ENCODE measurements around the gene BLM. TPM values are rescaled to one million over a fixed set of nuclear protein-coding genes. Genes with fewer than 3 reads are reported as not detected.

Gene BLM
- total RNA-seq, 1 experiment from 2014 or later, result 24.6 TPM

Other genes starting within 250 kb of the BLM start
- gene CRTC3, start 187.4 kb upstream of the BLM start, total RNA-seq (2021; ENCODE audit: unreplicated experiment), result 20.7 TPM
- 42.0 TPM for gene FURIN, start 151.2 kb downstream of the BLM start, total RNA-seq (2021; ENCODE audit: unreplicated experiment)
- 5.3 TPM for gene FES, start 167.2 kb downstream of the BLM start, total RNA-seq (2021; ENCODE audit: unreplicated experiment)
- 44.9 TPM for gene MAN2A2, start 186.0 kb downstream of the BLM start, total RNA-seq (2021; ENCODE audit: unreplicated experiment)
- 20.4 TPM for gene HDDC3, start 215.2 kb downstream of the BLM start, total RNA-seq (2021; ENCODE audit: unreplicated experiment)
- gene UNC45A, start 217.9 kb downstream of the BLM start, total RNA-seq (2021; ENCODE audit: unreplicated experiment), result 95.4 TPM
- 38.5 TPM for gene RCCD1, start 237.5 kb downstream of the BLM start, total RNA-seq (2021; ENCODE audit: unreplicated experiment)

Data from HCT116 (cell line).